Activated T-cell treated with anti-CD3 and anti-CD28 coated beads for 24 hours (primary cell): Measurements from ENCODE around the gene FZD1.

Experiments
- DNase-seq: peaks from one replicate; pipeline ENCODE4 v3.0.0-alpha.2; 2020; ENCODE audit warnings: low read depth

Gene FZD1

GRCh38 chr7:91264924-91265681 lies 870 bp downstream of the FZD1 start:
- no peak for DNase-seq

GRCh38 chr7:91265693-91266066 lies 1.4 kb downstream of the FZD1 start:
- no peak for DNase-seq

GRCh38 chr7:91266067-91266688 lies 1.9 kb downstream of the FZD1 start:
- no peak for DNase-seq

- no peak for DNase-seq
These were observed 2.5 kb downstream of the FZD1 start for GRCh38 chr7:91266689-91267090.

- no peak for DNase-seq
These were observed 3.1 kb downstream of the FZD1 start for GRCh38 chr7:91267171-91267955.

GRCh38 chr7:91270372-91270771 lies 6.1 kb downstream of the FZD1 start:
- no peak for DNase-seq

GRCh38 chr7:91276909-91277308 lies 12.7 kb downstream of the FZD1 start:
- DNase-seq = no peak

- DNase-seq = no peak
These were observed 16.0 kb downstream of the FZD1 start for GRCh38 chr7:91280185-91280584.

- DNase-seq = no peak
These were observed 16.4 kb downstream of the FZD1 start for GRCh38 chr7:91280604-91281003.

- DNase-seq = no peak
These were observed 21.6 kb downstream of the FZD1 start for GRCh38 chr7:91285696-91286355.

GRCh38 chr7:91286432-91286831 lies 22.2 kb downstream of the FZD1 start:
- DNase-seq = no peak

GRCh38 chr7:91287371-91288084 lies 23.3 kb downstream of the FZD1 start:
- DNase-seq = no peak

GRCh38 chr7:91288208-91288824 lies 24.1 kb downstream of the FZD1 start:
- no peak for DNase-seq

- no peak for DNase-seq
These were observed 25.5 kb downstream of the FZD1 start for GRCh38 chr7:91289633-91290254.

GRCh38 chr7:91291302-91291701 lies 27.1 kb downstream of the FZD1 start:
- DNase-seq = no peak

- DNase-seq = no peak
These were observed 27.7 kb downstream of the FZD1 start for GRCh38 chr7:91291902-91292301.

GRCh38 chr7:91292506-91292905 lies 28.3 kb downstream of the FZD1 start:
- no peak for DNase-seq

- no peak for DNase-seq
These were observed 28.9 kb downstream of the FZD1 start for GRCh38 chr7:91293136-91293535.

- DNase-seq = no peak
These were observed 29.6 kb downstream of the FZD1 start for GRCh38 chr7:91293840-91294239.

- DNase-seq = no peak
These were observed 30.5 kb downstream of the FZD1 start for GRCh38 chr7:91294639-91295220.

- DNase-seq = no peak
These were observed 31.3 kb downstream of the FZD1 start for GRCh38 chr7:91295576-91295975.
